ENCODE measurements around the gene GPR34. TPM values are rescaled to one million over a fixed set of nuclear protein-coding genes. Genes with fewer than 3 reads are reported as not detected.

GPR34 gene
- total and polyA plus RNA-seq, 9 of the 15 experiments (the other 6 are each of a cell fraction or from before 2014, with no cell fraction given) = 0.13 TPM; not detected in 8

DNA sequence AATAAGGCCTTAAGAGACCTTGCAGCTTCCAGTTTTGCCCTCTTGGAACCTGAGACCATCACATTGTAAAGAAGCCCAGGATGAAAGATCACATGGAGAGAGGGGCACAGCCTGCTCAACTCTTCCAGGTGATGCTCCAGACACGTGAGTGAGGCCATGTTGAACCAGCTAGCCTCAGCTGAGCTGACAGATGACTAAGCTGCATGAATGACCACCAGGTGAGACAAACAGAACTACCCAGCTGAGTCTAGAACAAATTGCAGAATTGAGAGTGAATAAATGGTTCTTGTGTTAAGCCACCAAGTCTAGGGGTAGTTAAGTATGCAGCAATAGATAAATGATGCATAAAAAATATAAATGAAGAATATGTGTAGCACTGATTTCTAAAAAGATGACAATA is 18.4 kb downstream of the GPR34 start:
- ATAC-seq = no peak
- Histone ChIP-seq H4K20me1 (replicated peaks; ENCODE audit: control insufficient read depth, insufficient read depth, low read length) (no peaks in the 10 kb centered on the region), H3K79me2 (ENCODE audit: control insufficient read depth, insufficient read depth, low read length) (no peaks in the 10 kb centered on the region), H3K4me1 (replicated peaks in 1 of 2; ENCODE audit: control insufficient read depth in 2 of 2, insufficient read depth in 2 of 2, low read length in 2 of 2) (no peaks in the 10 kb centered on the region), H3K4me3 (no peak overlapping the region), H3K9ac (ENCODE audit: insufficient read depth in 1 of 2, low read depth in 2 of 2, low read length in 2 of 2) (no peak overlapping the region), H3K9me1 (ENCODE audit: control insufficient read depth, insufficient read depth, low read length) (no peaks in the 10 kb centered on the region), H3K4me2 (ENCODE audit: insufficient read depth, low read length) (no peak overlapping the region), H2AFZ (ENCODE audit: low read depth, low read length) (no peak overlapping the region), H3K36me3 (ENCODE audit: control insufficient read depth, insufficient read depth, low read length) (no peaks in the 10 kb centered on the region), H3K27ac (ENCODE audit: extremely low read depth, low read depth, low read length) (no peak overlapping the region), H3K27me3 (ENCODE audit: control insufficient read depth in 2 of 2, insufficient read depth in 2 of 2, low read length in 2 of 2) (no peaks in the 10 kb centered on the region), H3K9me3 (replicated peaks; ENCODE audit: control insufficient read depth, insufficient read depth, low read depth, low read length) (no peaks in the 10 kb centered on the region)
- DNase-seq (ENCODE audit: extremely low read depth in 1 of 4, low spot score in 3 of 4) = no peak
- no TSS peak for BruUV-seq (replicated peaks)
- FAIRE-seq = no peak
- ChIA-PET CTCF (ENCODE audit: low intra/inter-chr PET ratio) (no interaction called here), POLR2A (interaction anchor here (0.8 to 1.0 kb wide), 2 partner anchors 11 to 16 kb away, joined by 3 to 4 read pairs; no protein-coding TSS in a partner anchor)
- in situ Hi-C loops (cut with MboI) = no loop called here
- 14% methylated on average over 1 of the region's 1 CpG for WGBS (ENCODE audit: insufficient coverage, low coverage, missing lambda C conversion rate)
- intact Hi-C loops (cut with micrococcal nuclease) = no loop called here
- TF ChIP-seq ZNF696 (CRISPR knock-in tag; conservative IDR thresholded peaks at IDR 0.05) = no peak
- TF ChIP-seq PHF20 (IDR thresholded peaks at IDR 0.05; ENCODE audit: partially characterized antibody) = no peak
- TF ChIP-seq ZBTB1 (CRISPR knock-in tag; IDR thresholded peaks at IDR 0.05; ENCODE audit: borderline replicate concordance, low read depth) = no peak
- TF ChIP-seq HDGF (IDR thresholded peaks at IDR 0.05) = no peak
- TF ChIP-seq ZSCAN32 (CRISPR knock-in tag; IDR thresholded peaks at IDR 0.05) = no peak
- no peak for TF ChIP-seq KDM1A (IDR thresholded peaks at IDR 0.05)
- TF ChIP-seq, protein P1, sequence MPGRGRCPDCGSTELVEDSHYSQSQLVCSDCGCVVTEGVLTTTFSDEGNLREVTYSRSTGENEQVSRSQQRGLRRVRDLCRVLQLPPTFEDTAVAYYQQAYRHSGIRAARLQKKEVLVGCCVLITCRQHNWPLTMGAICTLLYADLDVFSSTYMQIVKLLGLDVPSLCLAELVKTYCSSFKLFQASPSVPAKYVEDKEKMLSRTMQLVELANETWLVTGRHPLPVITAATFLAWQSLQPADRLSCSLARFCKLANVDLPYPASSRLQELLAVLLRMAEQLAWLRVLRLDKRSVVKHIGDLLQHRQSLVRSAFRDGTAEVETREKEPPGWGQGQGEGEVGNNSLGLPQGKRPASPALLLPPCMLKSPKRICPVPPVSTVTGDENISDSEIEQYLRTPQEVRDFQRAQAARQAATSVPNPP (IDR thresholded peaks at IDR 0.05; ENCODE audit: borderline replicate concordance, insufficient read depth, insufficient read length) = no peak

Measured in K562 (cell line).